ENCODE data around the gene DGKB. TPM values are rescaled to one million over a fixed set of nuclear protein-coding genes. Genes with fewer than 3 reads are reported as not detected.

DGKB gene
- total RNA-seq, 4 donors from 2014 or later, result 0.07 to 0.95 (median 0.34) TPM

- Histone ChIP-seq H3K27me3 (no peaks in the 10 kb centered on the region), H3K9me3 (no peaks in the 10 kb centered on the region), H3K36me3 (no peaks in the 10 kb centered on the region), H3K4me1 (no peaks in the 10 kb centered on the region), H3K27ac (no peak overlapping the region), H3K4me3 (no peak overlapping the region)
- TF ChIP-seq POLR2A (IDR thresholded peaks at IDR 0.05) (no peak), CTCF (IDR thresholded peaks at IDR 0.05 in 4 of 5, conservative IDR thresholded peaks at IDR 0.05 in 1 of 5) (no peak)
- intact Hi-C loops (cut with DNase I; ENCODE audit: low total_unique reads), result no loop called here
- no peak for ATAC-seq
- in situ Hi-C loops (cut with MboI; ENCODE audit: low sequenced_read_pairs in 4 of 4), result no loop called here
- no peak for DNase-seq
Observed at GRCh38 chr7:14740606-14741005, 161.9 kb downstream of the DGKB start.

GRCh38 chr7:14739841-14740185 is 162.7 kb downstream of the DGKB start:
- no peak overlapping the region for H3K27ac ChIP-seq
- no peaks in the 10 kb centered on the region for H3K4me1 ChIP-seq
- DNase-seq (no peak), ATAC-seq (no peak)
- no peak for TF ChIP-seq POLR2A (IDR thresholded peaks at IDR 0.05)
- no peak overlapping the region for H3K4me3 ChIP-seq
- H3K27me3 ChIP-seq, result no peaks in the 10 kb centered on the region
- intact Hi-C loops (cut with DNase I; ENCODE audit: low total_unique reads) (no loop called here), in situ Hi-C loops (cut with MboI; ENCODE audit: low sequenced_read_pairs in 4 of 4) (no loop called here)
- no peaks in the 10 kb centered on the region for H3K36me3 ChIP-seq
- H3K9me3 ChIP-seq, result no peaks in the 10 kb centered on the region

GRCh38 chr7:14739168-14739840 is 163.2 kb downstream of the DGKB start:
- intact Hi-C loops (cut with DNase I; ENCODE audit: low total_unique reads) (no loop called here), in situ Hi-C loops (cut with MboI; ENCODE audit: low sequenced_read_pairs in 4 of 4) (no loop called here)
- Histone ChIP-seq H3K4me1 (no peaks in the 10 kb centered on the region), H3K36me3 (no peaks in the 10 kb centered on the region), H3K9me3 (no peaks in the 10 kb centered on the region), H3K27ac (no peak overlapping the region), H3K4me3 (no peak overlapping the region), H3K27me3 (no peaks in the 10 kb centered on the region)
- ATAC-seq (no peak), DNase-seq (no peak)
- TF ChIP-seq CTCF (IDR thresholded peaks at IDR 0.05 in 4 of 5, conservative IDR thresholded peaks at IDR 0.05 in 1 of 5), result no peak
- no peak for TF ChIP-seq POLR2A (IDR thresholded peaks at IDR 0.05)

GRCh38 chr7:14738086-14738485 is 164.5 kb downstream of the DGKB start:
- intact Hi-C loops (cut with DNase I; ENCODE audit: low total_unique reads), result no loop called here

GRCh38 chr7:14734839-14735321 is 167.7 kb downstream of the DGKB start:
- H3K27me3 ChIP-seq, result no peaks in the 10 kb centered on the region
- ATAC-seq (no peak), DNase-seq (no peak)
- H3K36me3 ChIP-seq, result no peaks in the 10 kb centered on the region
- H3K9me3 ChIP-seq, result no peaks in the 10 kb centered on the region
- intact Hi-C loops (cut with DNase I; ENCODE audit: low total_unique reads) (no loop called here), in situ Hi-C loops (cut with MboI; ENCODE audit: low sequenced_read_pairs in 4 of 4) (no loop called here)
- no peak overlapping the region for H3K4me3 ChIP-seq
- TF ChIP-seq POLR2A (IDR thresholded peaks at IDR 0.05) (no peak), CTCF (IDR thresholded peaks at IDR 0.05 in 4 of 5, conservative IDR thresholded peaks at IDR 0.05 in 1 of 5) (no peak)
- no peak overlapping the region for H3K27ac ChIP-seq
- H3K4me1 ChIP-seq, result no peaks in the 10 kb centered on the region

More at GRCh38 chr7:14738086-14738485, 164.5 kb downstream of the DGKB start:
- Histone ChIP-seq H3K4me3 (no peak overlapping the region), H3K27ac (no peak overlapping the region), H3K36me3 (no peaks in the 10 kb centered on the region), H3K27me3 (no peaks in the 10 kb centered on the region), H3K9me3 (no peaks in the 10 kb centered on the region), H3K4me1 (no peaks in the 10 kb centered on the region)
- DNase-seq, result no peak
- TF ChIP-seq POLR2A (IDR thresholded peaks at IDR 0.05) (no peak), CTCF (IDR thresholded peaks at IDR 0.05 in 4 of 5, conservative IDR thresholded peaks at IDR 0.05 in 1 of 5) (no peak)
- in situ Hi-C loops (cut with MboI; ENCODE audit: low sequenced_read_pairs in 4 of 4), result no loop called here
- ATAC-seq, result no peak
